Right lobe of liver (tissue), 6 donors: Measurements from ENCODE around the gene GFOD1. TPM values are rescaled to one million over a fixed set of nuclear protein-coding genes. Genes with fewer than 3 reads are reported as not detected.

ENCODE experiments used
- ATAC-seq, 4 donors: fragments of 200-7000 bp; cut with Tn5 transposase; one replicate each; pipeline ENCODE4 v1.9.1; 2020; ENCODE audit warnings: mild to moderate bottlenecking in 4 of 4, moderate library complexity in 4 of 4
- DNase-seq, 3 donors: peaks; one replicate each; pipeline ENCODE4 v3.0.0-alpha.2; 2020
- H3K27ac ChIP-seq, 3 donors: fragments of 200-600 bp; one replicate each; pipeline ENCODE4 v1.8.0; 2022
- H3K27me3 ChIP-seq, 2 donors: fragments of 200-600 bp; one replicate each; pipeline ENCODE4 v1.8.0; 2022
- H3K36me3 ChIP-seq, 4 donors: fragments of 200-600 bp; sonication (generic) in 1 of 4; one replicate each; pipeline versions ENCODE4 v1.5.1 to v1.8.0; 2017 to 2022; ENCODE audit warnings: control low read depth in 1 of 4
- H3K4me1 ChIP-seq, 4 donors: fragments of 200-600 bp; sonication (generic) in 1 of 4; one replicate each; pipeline versions ENCODE4 v1.5.1 to v1.8.0; 2017 to 2022; ENCODE audit warnings: control low read depth in 1 of 4
- H3K4me3 ChIP-seq, 3 donors: fragments of 200-600 bp; one replicate each; pipeline ENCODE4 v1.8.0; 2022
- H3K9me3 ChIP-seq, 4 donors: fragments of 200-600 bp; sonication (generic) in 1 of 4; one replicate each; pipeline versions ENCODE4 v1.5.1 to v1.8.0; 2017 to 2022; ENCODE audit warnings: control low read depth in 1 of 4
- CTCF ChIP-seq, 4 donors: fragments of 200-600 bp in 3 of 4; fragments of 450-650 bp in 1 of 4; IDR thresholded peaks; one replicate each; pipeline versions ENCODE4 v1.5.1 to v1.8.0; 2016 to 2022; ENCODE audit warnings: antibody characterized with exemption in 4 of 4, mild to moderate bottlenecking in 2 of 4
- POLR2A ChIP-seq: fragments of 450-650 bp; IDR thresholded peaks from one replicate; pipeline ENCODE4 v1.6.1; 2017; ENCODE audit warnings: antibody characterized with exemption, mild to moderate bottlenecking
- WGBS: methylation state at CpG from one replicate; pipeline ENCODE4 v1.1.6; 2018; ENCODE audit warnings: low coverage, low lambda C conversion rate; ENCODE audit not compliant: insufficient coverage; ENCODE audit errors: missing lambda C conversion rate; 5-methylcytosine and 5-hydroxymethylcytosine counted together
- intact Hi-C, 2 donors: fragments of 100-400 bp; cut with DNase I; formaldehyde crosslinking; loops; one replicate each; pipeline versions ENCODE4 v1.11.2 to v1.14.1; 2022
- total RNA-seq, 6 experiments: library from RNA; depleted of rRNA in 2 of 6; stranded (reverse); fragments of >200 nt in 2 of 6; fragmentation: NEBNext Ultra II Directional in 3 of 6; extraction: Animal tissue kit (Norgen Biotek cat#: 25700) in 3 of 6; gene quantifications; one replicate each; pipeline versions ENCODE4 v1.1.0 to v1.2.4, GENCODE V29; 2016 to 2023
- donor health status: DM: no; HTN: yes; CAD: no.
- donor health status: DM: no; HTN: no; CAD: no.
- donor health status: DM: no; HTN: no; CAD: no.
- donor health status: DM: no; HTN: yes; CAD: no.
- donor health status: DM: no; HTN: yes; CAD: no.

The GFOD1 gene
- total RNA-seq, 6 experiments from 2014 or later, result 5.4 to 8.5 (median 7.5) TPM

GRCh38 chr6:13362412-13362811 lies 125.0 kb downstream of the GFOD1 start:
- H3K9me3 ChIP-seq, result no peaks in the 10 kb centered on the region
- 91% methylated on average over 4 of the region's 5 CpGs for WGBS
- no peak overlapping the region for H3K4me3 ChIP-seq
- H3K27me3 ChIP-seq, result no peaks in the 10 kb centered on the region
- intact Hi-C loops, result no loop called here
- TF ChIP-seq CTCF (IDR thresholded peaks at IDR 0.05), result no peak
- TF ChIP-seq POLR2A, result no peak
- DNase-seq (no peak), ATAC-seq (no peak)
- no peak overlapping the region for H3K27ac ChIP-seq
- peaks cover 0 to 9% (median 7%) of the 10 kb centered on the region in 4 donors for H3K36me3 ChIP-seq
- no peaks in the 10 kb centered on the region for H3K4me1 ChIP-seq

DNA sequence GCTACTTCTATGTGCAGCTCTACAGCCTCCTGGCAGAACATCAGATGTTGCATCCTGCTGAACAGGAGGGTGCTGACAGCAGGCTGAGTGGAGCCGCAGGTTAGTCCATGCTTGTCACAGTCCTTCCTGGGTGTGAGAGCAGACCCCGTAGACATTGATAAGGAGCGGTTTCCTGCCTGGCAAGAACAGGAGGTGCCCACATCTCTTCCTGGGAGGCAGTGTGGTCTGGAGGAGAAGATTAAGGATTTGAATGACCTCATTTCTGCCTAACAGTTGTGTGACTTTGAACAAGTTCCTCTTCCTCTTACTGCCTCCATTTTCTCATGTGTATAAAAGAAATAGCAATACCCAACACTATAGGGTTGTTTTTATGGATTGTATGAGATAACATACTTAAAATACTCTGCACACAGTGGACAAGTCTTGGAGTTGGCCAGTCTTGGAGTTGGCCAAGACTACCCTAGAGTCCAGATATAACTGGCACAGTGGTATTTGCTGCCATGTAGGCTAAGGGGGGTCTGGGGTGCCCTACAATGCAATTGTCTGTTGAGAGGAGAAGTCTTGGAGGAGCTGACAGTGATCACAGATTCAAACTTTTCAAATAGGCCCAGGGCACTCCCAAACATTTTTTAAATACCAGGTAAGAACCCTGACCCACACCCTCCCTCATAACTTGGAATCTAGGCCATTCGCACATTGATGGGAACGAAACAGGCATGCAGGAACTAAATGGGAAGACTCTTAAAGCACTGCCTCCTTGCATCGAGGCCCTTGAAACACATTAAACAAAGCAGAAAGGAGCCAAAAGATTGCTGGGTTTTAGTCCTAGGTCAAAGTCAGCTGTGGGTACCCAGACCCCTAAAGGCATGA lies 126.5 kb downstream of the GFOD1 start:
- intact Hi-C loops, result no loop called here
- TF ChIP-seq POLR2A (no peak), CTCF (IDR thresholded peaks at IDR 0.05) (no peak)
- Histone ChIP-seq H3K9me3 (no peaks in the 10 kb centered on the region), H3K36me3 (peaks cover 0 to 9% (median 7%) of the 10 kb centered on the region in 4 donors), H3K4me3 (no peak overlapping the region), H3K27me3 (no peaks in the 10 kb centered on the region), H3K27ac (no peak overlapping the region), H3K4me1 (no peaks in the 10 kb centered on the region)
- no peak for ATAC-seq
- WGBS, result 61% methylated on average over 5 of the region's 6 CpGs
- no peak for DNase-seq

GRCh38 chr6:13359287-13359686 lies 128.1 kb downstream of the GFOD1 start:
- Histone ChIP-seq H3K4me1 (no peaks in the 10 kb centered on the region), H3K9me3 (no peaks in the 10 kb centered on the region), H3K27me3 (no peaks in the 10 kb centered on the region), H3K36me3 (no peaks in the 10 kb centered on the region), H3K4me3 (no peak overlapping the region), H3K27ac (no peak overlapping the region)
- intact Hi-C loops, result no loop called here
- TF ChIP-seq POLR2A, result no peak
- TF ChIP-seq CTCF (IDR thresholded peaks at IDR 0.05), result no peak
- ATAC-seq, result no peak
- DNase-seq, result no peak
- whole genome bisulfite sequencing, result 90% methylated on average over 4 of the region's 6 CpGs

- H3K4me3 ChIP-seq, result no peak overlapping the region
- intact Hi-C loops, result no loop called here
Measured at GRCh38 chr6:13358511-13358910, 128.9 kb downstream of the GFOD1 start.

More at GRCh38 chr6:13358511-13358910, 128.9 kb downstream of the GFOD1 start:
- H3K27ac ChIP-seq, result no peak overlapping the region
- WGBS, result 100% methylated on average over 2 of the region's 2 CpGs
- DNase-seq (no peak), ATAC-seq (no peak)
- TF ChIP-seq POLR2A (no peak), CTCF (IDR thresholded peaks at IDR 0.05) (no peak)
- H3K4me1 ChIP-seq, result no peaks in the 10 kb centered on the region
- H3K27me3 ChIP-seq, result no peaks in the 10 kb centered on the region
- no peaks in the 10 kb centered on the region for H3K9me3 ChIP-seq
- no peaks in the 10 kb centered on the region for H3K36me3 ChIP-seq
